WTC11 (cell line): ENCODE measurements around the gene SPATA13.

Source experiments
- CBFB ChIP-seq: sonication (generic); formaldehyde crosslinking; IDR thresholded peaks from 2 replicates; pipeline ENCODE4 v1.8.1; 2022; ENCODE audit warnings: mild to moderate bottlenecking, low read depth, missing genetic modification reagents
- CTCF ChIP-seq: fragments of 200-600 bp; IDR thresholded peaks from 2 replicates; pipeline ENCODE4 v1.8.0; 2022; ENCODE audit warnings: antibody characterized with exemption
- FOXJ3 ChIP-seq: sonication (generic); formaldehyde crosslinking; IDR thresholded peaks from 2 replicates; pipeline ENCODE4 v1.9.0; 2021; ENCODE audit warnings: missing genetic modification reagents, mild to moderate bottlenecking, borderline replicate concordance
- SMAD3 ChIP-seq: sonication (generic); formaldehyde crosslinking; IDR thresholded peaks from 2 replicates; pipeline ENCODE4 v1.8.0; 2022; ENCODE audit warnings: missing genetic modification reagents, mild to moderate bottlenecking, borderline replicate concordance
- TCF7 ChIP-seq: sonication (generic); formaldehyde crosslinking; IDR thresholded peaks from 2 replicates; pipeline ENCODE4 v1.8.0; 2022; ENCODE audit warnings: mild to moderate bottlenecking, low read depth, missing genetic modification reagents, moderate library complexity
- TEAD1 ChIP-seq: sonication (generic); formaldehyde crosslinking; IDR thresholded peaks from 2 replicates; pipeline ENCODE4 v1.8.0; 2022; ENCODE audit warnings: mild to moderate bottlenecking, missing genetic modification reagents
- TP53 ChIP-seq: sonication (generic); formaldehyde crosslinking; IDR thresholded peaks from 2 replicates; pipeline ENCODE4 v1.8.1; 2023; ENCODE audit warnings: mild to moderate bottlenecking, missing genetic modification reagents
- ZNF416 ChIP-seq: fragments of 250-450 bp; sonication (Bioruptor Pico); IDR thresholded peaks from 2 replicates; pipeline ENCODE4 v1.9.0; 2021; ENCODE audit warnings: mild to moderate bottlenecking, inconsistent platforms
- TF ChIP-seq, protein P1 (sequence below): fragments of 250-450 bp; sonication (Bioruptor Pico); conservative IDR thresholded peaks from 2 replicates; pipeline ENCODE4 v1.9.0; 2021; ENCODE audit warnings: mild to moderate bottlenecking
- TF ChIP-seq, protein P2 (sequence below): sonication (generic); formaldehyde crosslinking; IDR thresholded peaks from 2 replicates; pipeline ENCODE4 v1.8.1; 2023; ENCODE audit warnings: mild to moderate bottlenecking, missing genetic modification reagents

DNA sequence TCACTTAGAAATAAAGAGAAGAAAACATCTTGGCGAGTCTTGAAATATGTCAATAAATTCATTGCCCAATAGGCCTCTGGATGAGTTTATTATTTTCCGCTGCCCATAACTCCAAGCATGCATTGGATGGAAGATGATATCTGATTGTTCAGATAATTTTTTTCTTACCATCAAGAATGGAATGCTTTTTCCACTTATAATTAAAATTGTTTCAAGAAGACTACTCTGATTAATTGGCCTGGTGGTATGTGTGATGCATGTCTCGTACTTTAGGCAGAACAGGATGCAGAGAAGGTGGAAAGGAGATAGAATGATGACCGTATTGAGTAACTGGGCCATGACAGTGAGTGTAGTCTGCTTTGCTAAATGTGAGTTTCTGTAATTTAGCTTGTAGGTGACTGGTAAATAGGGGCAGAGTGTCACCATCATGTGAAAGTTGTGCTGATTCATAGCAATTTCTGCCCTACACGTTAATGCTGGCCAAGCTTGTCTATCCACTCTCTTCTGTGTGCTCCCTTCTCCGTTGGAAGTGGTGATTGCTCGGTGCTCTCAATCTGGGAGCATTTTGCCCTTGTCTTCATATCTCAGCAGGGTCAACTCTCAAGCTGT lies 13.5 kb upstream of the SPATA13 start:
- TF ChIP-seq CTCF (no peak), TP53 (CRISPR knock-in tag) (no peak), ZNF416 (CRISPR knock-in tag) (no peak), SMAD3 (CRISPR knock-in tag) (no peak), CBFB (CRISPR knock-in tag) (no peak), FOXJ3 (CRISPR knock-in tag) (no peak), TEAD1 (CRISPR knock-in tag) (no peak), TCF7 (CRISPR knock-in tag) (no peak)
- TF ChIP-seq, protein P1, sequence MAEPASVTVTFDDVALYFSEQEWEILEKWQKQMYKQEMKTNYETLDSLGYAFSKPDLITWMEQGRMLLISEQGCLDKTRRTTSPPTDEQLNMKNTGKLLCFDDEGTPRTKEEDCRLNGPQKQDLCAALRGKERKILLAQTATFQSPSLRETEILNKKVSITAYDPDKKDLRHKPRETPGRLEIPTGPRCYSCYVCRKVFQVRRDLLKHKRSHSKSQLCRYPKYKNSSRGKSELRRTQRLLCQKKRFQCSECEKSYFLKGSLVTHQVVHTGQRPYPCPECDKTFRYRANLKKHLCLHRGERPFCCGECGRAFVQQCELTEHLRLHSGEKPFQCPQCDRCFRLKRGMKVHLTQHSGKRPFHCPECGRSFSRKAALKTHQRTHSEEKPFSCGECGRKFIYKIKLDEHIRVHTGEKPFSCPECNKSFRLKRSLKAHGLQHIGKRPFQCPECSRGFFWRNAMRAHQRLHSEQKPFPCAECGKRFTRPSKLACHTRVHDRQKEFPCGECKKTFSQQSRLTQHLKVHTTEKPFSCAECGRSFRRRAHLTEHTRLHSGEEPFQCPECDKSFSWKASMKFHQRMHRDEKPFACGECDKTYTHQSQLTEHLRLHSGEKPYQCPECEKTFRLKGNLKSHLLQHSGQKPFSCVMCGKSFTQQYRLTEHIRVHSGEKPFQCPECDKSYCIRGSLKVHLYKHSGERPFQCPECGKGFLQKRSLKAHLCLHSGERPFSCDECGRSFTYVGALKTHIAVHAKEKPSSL (CRISPR knock-in tag) = no peak
- TF ChIP-seq, protein P2, sequence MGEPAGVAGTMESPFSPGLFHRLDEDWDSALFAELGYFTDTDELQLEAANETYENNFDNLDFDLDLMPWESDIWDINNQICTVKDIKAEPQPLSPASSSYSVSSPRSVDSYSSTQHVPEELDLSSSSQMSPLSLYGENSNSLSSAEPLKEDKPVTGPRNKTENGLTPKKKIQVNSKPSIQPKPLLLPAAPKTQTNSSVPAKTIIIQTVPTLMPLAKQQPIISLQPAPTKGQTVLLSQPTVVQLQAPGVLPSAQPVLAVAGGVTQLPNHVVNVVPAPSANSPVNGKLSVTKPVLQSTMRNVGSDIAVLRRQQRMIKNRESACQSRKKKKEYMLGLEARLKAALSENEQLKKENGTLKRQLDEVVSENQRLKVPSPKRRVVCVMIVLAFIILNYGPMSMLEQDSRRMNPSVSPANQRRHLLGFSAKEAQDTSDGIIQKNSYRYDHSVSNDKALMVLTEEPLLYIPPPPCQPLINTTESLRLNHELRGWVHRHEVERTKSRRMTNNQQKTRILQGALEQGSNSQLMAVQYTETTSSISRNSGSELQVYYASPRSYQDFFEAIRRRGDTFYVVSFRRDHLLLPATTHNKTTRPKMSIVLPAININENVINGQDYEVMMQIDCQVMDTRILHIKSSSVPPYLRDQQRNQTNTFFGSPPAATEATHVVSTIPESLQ (CRISPR knock-in tag) = no peak
